WTC11 (cell line): ENCODE data around the gene DCLRE1C.
"Not testable (repeated sequence)": the region's sequence is repeated elsewhere in the genome, so short reads cannot be mapped to it uniquely, and the experiment has no call there.

Source experiments
- GABPB1 ChIP-seq: sonication (generic); formaldehyde crosslinking; IDR thresholded peaks from 2 replicates; pipeline ENCODE4 v1.8.1; 2023; ENCODE audit warnings: mild to moderate bottlenecking, missing genetic modification reagents
- NFYB ChIP-seq: sonication (generic); formaldehyde crosslinking; conservative IDR thresholded peaks from 2 replicates; pipeline ENCODE4 v1.8.0; 2022; ENCODE audit warnings: low read depth, missing genetic modification reagents
- TF ChIP-seq, protein P1 (sequence below): sonication (generic); formaldehyde crosslinking; IDR thresholded peaks from 2 replicates; pipeline ENCODE4 v1.8.0; 2023; ENCODE audit warnings: mild to moderate bottlenecking, missing genetic modification reagents
- TF ChIP-seq, protein P2 (sequence below): fragments of 200-600 bp; IDR thresholded peaks from 2 replicates; pipeline ENCODE4 v1.8.0; 2022; ENCODE audit warnings: antibody characterized with exemption

DNA sequence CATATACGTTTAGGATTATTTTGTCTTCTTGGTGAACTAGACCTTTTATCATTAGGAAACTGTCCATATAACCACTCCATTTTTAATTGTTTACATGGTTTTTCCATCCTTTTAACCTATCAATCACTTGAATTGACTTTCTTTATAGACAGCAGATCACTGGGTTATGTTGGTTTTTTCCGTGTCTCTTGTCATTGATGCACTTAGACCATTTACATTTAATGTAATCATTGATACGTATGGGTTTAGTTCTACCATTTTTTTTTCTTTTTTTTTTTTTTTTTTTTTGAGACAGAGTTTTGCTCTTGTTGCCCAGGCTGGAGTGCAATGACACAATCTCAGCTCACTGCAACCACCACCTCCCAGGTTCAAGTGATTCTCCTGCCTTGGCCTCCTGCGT, 46.3 kb downstream of the DCLRE1C start:
- TF ChIP-seq, protein P1, sequence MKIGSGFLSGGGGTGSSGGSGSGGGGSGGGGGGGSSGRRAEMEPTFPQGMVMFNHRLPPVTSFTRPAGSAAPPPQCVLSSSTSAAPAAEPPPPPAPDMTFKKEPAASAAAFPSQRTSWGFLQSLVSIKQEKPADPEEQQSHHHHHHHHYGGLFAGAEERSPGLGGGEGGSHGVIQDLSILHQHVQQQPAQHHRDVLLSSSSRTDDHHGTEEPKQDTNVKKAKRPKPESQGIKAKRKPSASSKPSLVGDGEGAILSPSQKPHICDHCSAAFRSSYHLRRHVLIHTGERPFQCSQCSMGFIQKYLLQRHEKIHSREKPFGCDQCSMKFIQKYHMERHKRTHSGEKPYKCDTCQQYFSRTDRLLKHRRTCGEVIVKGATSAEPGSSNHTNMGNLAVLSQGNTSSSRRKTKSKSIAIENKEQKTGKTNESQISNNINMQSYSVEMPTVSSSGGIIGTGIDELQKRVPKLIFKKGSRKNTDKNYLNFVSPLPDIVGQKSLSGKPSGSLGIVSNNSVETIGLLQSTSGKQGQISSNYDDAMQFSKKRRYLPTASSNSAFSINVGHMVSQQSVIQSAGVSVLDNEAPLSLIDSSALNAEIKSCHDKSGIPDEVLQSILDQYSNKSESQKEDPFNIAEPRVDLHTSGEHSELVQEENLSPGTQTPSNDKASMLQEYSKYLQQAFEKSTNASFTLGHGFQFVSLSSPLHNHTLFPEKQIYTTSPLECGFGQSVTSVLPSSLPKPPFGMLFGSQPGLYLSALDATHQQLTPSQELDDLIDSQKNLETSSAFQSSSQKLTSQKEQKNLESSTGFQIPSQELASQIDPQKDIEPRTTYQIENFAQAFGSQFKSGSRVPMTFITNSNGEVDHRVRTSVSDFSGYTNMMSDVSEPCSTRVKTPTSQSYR = not testable (repeated sequence)
- TF ChIP-seq, protein P2, sequence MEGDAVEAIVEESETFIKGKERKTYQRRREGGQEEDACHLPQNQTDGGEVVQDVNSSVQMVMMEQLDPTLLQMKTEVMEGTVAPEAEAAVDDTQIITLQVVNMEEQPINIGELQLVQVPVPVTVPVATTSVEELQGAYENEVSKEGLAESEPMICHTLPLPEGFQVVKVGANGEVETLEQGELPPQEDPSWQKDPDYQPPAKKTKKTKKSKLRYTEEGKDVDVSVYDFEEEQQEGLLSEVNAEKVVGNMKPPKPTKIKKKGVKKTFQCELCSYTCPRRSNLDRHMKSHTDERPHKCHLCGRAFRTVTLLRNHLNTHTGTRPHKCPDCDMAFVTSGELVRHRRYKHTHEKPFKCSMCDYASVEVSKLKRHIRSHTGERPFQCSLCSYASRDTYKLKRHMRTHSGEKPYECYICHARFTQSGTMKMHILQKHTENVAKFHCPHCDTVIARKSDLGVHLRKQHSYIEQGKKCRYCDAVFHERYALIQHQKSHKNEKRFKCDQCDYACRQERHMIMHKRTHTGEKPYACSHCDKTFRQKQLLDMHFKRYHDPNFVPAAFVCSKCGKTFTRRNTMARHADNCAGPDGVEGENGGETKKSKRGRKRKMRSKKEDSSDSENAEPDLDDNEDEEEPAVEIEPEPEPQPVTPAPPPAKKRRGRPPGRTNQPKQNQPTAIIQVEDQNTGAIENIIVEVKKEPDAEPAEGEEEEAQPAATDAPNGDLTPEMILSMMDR = not testable (repeated sequence)
- TF ChIP-seq GABPB1; NFYB (CRISPR knock-in tag): not testable (repeated sequence)
